Activated naive CD8-positive, alpha-beta T cell treated with anti-CD3 and anti-CD28 coated beads for 36 hours (primary cell): ENCODE results near the gene DYSF. TPM values are rescaled to one million over a fixed set of nuclear protein-coding genes. Genes with fewer than 3 reads are reported as not detected.

ENCODE experiments used
- DNase-seq: peaks from one replicate; pipeline ENCODE4 v3.0.0; 2021
- H3K27ac Mint-ChIP-seq: one replicate; pipeline ENCODE4 v1.8.0; 2022; ENCODE audit warnings: mild to moderate bottlenecking, moderate library complexity, mixed read lengths
- H3K27me3 Mint-ChIP-seq: one replicate; pipeline ENCODE4 v1.8.0; 2022; ENCODE audit warnings: mild to moderate bottlenecking, mixed read lengths
- H3K36me3 Mint-ChIP-seq: one replicate; pipeline ENCODE4 v1.8.0; 2021; ENCODE audit warnings: mild to moderate bottlenecking, mixed read lengths
- H3K4me1 Mint-ChIP-seq: one replicate; pipeline ENCODE4 v1.8.0; 2021; ENCODE audit warnings: mixed read lengths
- H3K4me3 Mint-ChIP-seq: one replicate; pipeline ENCODE4 v1.8.0; 2022; ENCODE audit warnings: mild to moderate bottlenecking, moderate library complexity, mixed read lengths
- H3K9me3 Mint-ChIP-seq: one replicate; pipeline ENCODE4 v1.8.0; 2022; ENCODE audit warnings: mixed read lengths
- total RNA-seq, 2 experiments: library from RNA; stranded (reverse); gene quantifications; one replicate each; pipeline ENCODE4 v1.2.3, GENCODE V29; 2021

Gene DYSF
- total RNA-seq, 2 experiments from 2014 or later, result 4.3 to 5.5 TPM

DNA sequence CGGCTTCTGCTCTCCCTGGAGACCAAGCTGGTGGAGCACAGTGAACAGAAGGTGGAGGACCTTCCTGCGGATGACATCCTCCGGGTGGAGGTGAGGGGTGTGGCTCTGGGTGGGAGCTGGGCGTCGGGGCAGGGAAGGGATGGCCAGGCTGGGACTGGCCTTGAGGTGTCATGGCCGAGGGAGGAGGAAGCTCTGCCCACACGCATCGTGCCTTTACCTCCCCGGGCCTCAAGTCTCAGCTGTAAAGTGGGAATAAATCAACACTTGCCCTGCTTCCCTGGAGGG, 98.2 kb downstream of the DYSF start:
- no peak overlapping the region for H3K27ac Mint-ChIP-seq
- peaks cover 1% of the 10 kb centered on the region for H3K4me1 Mint-ChIP-seq
- no peaks in the 10 kb centered on the region for H3K9me3 Mint-ChIP-seq
- no peaks in the 10 kb centered on the region for H3K36me3 Mint-ChIP-seq
- no peak overlapping the region for H3K4me3 Mint-ChIP-seq
- no peaks in the 10 kb centered on the region for H3K27me3 Mint-ChIP-seq
- DNase-seq, result no peak

DNA sequence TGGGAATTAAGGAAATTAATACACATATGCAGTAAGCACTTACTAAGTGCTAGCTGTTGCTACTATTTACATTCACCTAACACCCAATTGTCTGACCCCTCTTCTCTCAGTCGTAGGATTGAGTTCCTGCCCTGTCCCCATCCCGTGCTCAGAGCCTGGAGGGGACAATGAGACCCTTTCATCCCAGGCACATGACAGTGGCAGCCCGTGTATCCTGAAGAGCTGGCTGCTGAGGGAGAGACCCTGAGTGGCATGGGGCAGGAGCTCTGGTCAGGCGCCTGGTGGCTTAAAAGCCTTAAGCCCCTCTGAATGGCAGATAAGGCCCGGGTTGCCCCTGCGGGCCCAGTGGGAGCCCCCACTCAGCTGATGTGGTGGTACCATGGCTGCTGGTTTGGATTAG, 99.0 kb downstream of the DYSF start:
- DNase-seq, result no peak
- Mint-ChIP-seq H3K9me3 (no peaks in the 10 kb centered on the region), H3K27ac (no peak overlapping the region), H3K4me1 (peaks cover 1% of the 10 kb centered on the region), H3K27me3 (no peaks in the 10 kb centered on the region), H3K36me3 (no peaks in the 10 kb centered on the region), H3K4me3 (no peak overlapping the region)

DNA sequence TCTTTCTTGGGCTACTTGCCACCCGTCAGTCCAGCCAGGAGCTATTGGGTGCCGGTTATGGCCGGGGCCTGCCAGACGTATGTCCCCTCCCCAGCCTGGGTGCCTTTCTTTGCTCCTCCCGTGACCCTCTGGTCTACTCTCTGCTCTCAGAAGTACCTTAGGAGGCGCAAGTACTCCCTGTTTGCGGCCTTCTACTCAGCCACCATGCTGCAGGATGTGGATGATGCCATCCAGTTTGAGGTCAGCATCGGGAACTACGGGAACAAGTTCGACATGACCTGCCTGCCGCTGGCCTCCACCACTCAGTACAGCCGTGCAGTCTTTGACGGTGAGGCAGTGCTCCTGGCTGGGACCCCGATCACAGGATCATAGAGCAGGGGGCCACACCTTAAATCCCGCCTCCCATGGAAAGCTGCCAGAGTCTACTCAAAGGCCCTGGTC, 99.5 kb downstream of the DYSF start:
- Mint-ChIP-seq H3K4me1 (peaks cover 1% of the 10 kb centered on the region), H3K4me3 (no peak overlapping the region), H3K9me3 (no peaks in the 10 kb centered on the region), H3K27ac (no peak overlapping the region), H3K36me3 (no peaks in the 10 kb centered on the region), H3K27me3 (no peaks in the 10 kb centered on the region)
- DNase-seq, result no peak

DNA sequence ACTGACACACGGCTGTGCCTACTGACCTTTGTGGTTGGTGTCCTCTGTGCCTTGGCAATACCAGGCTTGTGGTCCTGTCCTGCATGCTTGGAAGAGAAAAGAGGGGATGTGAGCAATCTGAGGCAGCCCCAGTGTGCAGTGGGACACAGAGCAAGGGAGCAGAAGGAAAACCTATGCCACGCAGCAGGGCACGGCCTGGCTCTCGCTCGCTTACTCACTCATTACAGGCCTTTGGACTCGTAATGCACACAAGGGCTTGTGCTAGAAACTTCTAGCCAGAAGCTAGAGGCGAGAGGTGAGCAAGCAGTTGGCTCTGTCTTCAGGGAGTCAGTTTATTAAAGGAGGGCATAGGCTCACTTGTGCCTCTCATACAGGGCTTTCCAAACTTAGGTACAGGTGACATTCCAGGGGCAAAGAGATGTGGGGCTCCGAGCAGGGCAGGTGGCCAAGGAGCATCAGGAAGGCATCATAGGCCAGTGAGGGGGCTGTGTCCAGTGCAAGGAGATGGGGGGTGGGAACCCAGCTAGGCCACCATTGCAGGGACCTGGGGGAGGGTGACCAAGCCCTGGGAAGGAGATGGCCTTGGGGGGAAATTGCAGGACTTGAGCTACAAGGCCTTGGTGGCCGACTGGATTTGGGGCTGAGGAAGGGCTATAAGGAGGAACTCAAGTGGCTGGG, 100.8 kb downstream of the DYSF start:
- Mint-ChIP-seq H3K36me3 (no peaks in the 10 kb centered on the region), H3K27ac (no peak overlapping the region), H3K4me1 (no peaks in the 10 kb centered on the region), H3K27me3 (no peaks in the 10 kb centered on the region), H3K9me3 (no peaks in the 10 kb centered on the region), H3K4me3 (no peak overlapping the region)
- no peak for DNase-seq

DNA sequence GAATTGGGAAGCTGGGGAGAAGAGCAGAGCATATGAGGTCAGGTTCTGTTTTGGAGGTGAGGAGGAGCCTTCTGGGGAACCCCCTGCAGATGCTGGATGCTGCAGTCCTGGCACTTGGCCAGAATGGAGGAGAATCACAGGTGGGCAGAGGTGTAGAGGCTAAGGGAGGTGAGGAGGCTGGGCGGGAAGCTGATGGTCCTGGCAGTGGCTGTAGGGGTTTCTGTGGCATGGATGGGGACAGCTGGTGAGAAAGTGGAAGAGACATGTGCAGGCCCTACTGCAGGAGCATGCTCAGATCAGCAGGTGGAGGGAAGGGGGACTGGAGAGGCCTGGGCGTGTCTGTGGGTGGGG, 101.3 kb downstream of the DYSF start:
- H3K4me1 Mint-ChIP-seq, result no peaks in the 10 kb centered on the region
- no peaks in the 10 kb centered on the region for H3K9me3 Mint-ChIP-seq
- H3K36me3 Mint-ChIP-seq, result no peaks in the 10 kb centered on the region
- H3K27me3 Mint-ChIP-seq, result no peaks in the 10 kb centered on the region
- H3K4me3 Mint-ChIP-seq, result no peak overlapping the region
- DNase-seq, result no peak
- H3K27ac Mint-ChIP-seq, result no peak overlapping the region

DNA sequence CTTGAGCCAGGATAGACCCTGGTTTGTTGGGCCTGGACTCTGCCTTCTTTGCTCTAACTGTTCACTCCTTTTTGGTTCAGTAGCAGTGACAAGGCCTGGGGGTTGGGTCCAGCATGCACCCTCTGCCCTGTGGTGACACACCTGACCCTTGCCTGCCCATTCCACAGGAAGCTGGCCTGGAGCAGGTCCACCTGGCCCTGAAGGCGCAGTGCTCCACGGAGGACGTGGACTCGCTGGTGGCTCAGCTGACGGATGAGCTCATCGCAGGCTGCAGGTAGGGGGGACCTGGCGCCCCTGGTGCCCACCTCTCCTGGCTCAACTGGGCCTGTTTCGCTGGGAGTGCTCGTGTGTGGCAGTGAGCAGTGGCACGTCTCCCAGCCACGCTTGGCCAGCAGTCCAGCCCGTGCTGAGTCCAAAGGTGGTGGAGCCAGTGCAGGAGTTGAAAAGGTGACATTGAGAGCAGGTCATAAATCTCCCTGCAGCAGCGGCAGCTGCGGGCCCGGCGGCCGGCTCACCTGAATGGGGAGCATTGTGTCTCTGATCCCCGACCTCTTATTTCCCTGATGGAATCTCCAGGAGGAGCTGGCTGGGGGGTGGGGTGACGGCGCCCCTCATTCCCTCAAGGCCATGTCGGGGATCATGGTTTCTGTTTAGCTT, 102.6 kb downstream of the DYSF start:
- Mint-ChIP-seq H3K9me3 (no peaks in the 10 kb centered on the region), H3K4me1 (no peaks in the 10 kb centered on the region), H3K27me3 (no peaks in the 10 kb centered on the region), H3K4me3 (no peak overlapping the region), H3K36me3 (no peaks in the 10 kb centered on the region), H3K27ac (no peak overlapping the region)
- DNase-seq, result no peak

DNA sequence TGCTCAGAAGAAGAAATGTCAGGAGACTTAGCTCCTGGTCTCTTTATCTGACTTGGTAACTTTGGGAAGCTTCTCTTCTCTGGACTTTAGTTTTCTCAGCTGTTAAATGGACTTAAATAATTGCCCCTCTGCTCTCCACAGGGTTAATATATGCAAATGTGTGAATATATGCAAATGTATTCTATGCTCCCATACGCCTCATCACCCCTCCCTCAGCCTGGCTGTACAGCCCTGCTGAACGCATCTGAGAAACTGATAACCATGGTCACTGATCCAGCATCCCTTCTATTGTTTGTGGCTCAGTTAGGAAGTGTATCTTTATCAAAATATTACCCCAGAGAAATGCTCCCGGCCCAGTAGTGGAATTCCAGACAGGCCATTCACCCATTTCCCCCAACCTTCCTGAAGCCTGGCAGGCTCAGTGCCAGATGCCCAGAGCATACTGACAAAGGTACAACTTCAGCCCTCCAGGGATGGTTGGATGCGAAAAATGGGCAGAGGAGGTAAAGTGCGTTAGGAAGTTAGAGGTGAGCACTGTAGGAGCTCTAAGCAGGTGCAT, 103.4 kb downstream of the DYSF start:
- no peaks in the 10 kb centered on the region for H3K4me1 Mint-ChIP-seq
- no peak overlapping the region for H3K27ac Mint-ChIP-seq
- no peak overlapping the region for H3K4me3 Mint-ChIP-seq
- DNase-seq, result no peak
- H3K36me3 Mint-ChIP-seq, result no peaks in the 10 kb centered on the region
- H3K9me3 Mint-ChIP-seq, result no peaks in the 10 kb centered on the region
- no peaks in the 10 kb centered on the region for H3K27me3 Mint-ChIP-seq

DNA sequence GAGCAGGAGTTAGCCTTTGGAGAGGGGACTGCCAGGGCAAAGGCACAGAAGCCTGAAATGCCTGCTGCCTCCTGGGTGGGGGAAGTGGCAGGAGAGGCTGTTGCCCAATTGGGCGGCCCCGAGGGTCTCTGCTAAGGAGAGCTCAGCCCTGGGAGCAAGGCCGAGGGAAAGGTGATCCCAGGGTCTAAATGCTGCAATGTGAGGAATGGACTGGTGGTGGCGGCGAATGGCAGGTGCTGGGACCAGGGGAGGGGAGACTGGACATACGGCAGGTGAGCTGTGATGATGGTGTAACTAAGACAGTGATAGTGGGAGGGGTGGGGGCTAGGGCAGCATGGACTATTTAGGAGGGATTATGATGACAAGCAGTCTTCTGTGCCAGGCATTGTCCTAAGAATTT, 104.0 kb downstream of the DYSF start:
- no peaks in the 10 kb centered on the region for H3K9me3 Mint-ChIP-seq
- no peak overlapping the region for H3K27ac Mint-ChIP-seq
- no peaks in the 10 kb centered on the region for H3K36me3 Mint-ChIP-seq
- H3K4me3 Mint-ChIP-seq, result no peak overlapping the region
- H3K4me1 Mint-ChIP-seq, result no peaks in the 10 kb centered on the region
- H3K27me3 Mint-ChIP-seq, result no peaks in the 10 kb centered on the region
- DNase-seq, result no peak

DNA sequence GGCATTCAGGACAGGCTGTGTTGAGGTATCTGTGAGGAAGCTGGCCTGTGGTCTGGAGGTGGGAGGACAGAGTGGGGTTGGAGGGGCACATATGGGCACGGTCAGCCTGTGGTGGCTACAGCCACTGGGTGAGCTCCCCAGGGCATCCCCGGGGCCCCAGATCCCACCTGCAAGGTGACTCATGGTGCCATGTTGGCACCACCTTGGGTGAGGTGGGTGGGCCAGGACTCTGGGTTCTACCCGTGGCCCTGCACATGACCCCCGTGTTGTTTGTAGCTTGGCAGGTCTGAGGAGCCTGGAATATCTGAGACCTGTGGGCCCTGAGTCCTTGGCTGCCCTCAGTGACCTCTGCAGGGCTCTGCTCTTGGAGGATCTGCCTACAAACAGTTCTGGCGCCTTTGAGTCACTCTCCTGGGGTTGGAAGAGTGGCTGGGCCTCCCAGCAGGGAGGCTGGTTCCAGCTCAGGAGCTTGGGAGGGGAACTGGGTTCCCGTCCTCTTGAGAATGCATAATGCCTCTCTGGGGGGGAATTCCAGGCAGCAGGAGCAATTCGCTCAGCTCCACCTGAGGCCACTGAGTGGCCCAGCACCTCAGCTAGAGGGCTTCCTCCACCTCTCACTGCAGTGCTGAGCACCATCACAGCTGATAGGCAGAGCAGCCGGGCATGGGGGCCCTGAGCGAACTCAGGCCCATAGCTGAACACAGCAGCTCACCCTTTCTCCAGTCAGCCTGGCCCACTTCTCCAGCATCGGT, 105.1 kb downstream of the DYSF start:
- Mint-ChIP-seq H3K9me3 (no peaks in the 10 kb centered on the region), H3K4me3 (no peak overlapping the region), H3K4me1 (no peaks in the 10 kb centered on the region), H3K36me3 (no peaks in the 10 kb centered on the region), H3K27me3 (no peaks in the 10 kb centered on the region), H3K27ac (no peak overlapping the region)
- DNase-seq, result no peak

DNA sequence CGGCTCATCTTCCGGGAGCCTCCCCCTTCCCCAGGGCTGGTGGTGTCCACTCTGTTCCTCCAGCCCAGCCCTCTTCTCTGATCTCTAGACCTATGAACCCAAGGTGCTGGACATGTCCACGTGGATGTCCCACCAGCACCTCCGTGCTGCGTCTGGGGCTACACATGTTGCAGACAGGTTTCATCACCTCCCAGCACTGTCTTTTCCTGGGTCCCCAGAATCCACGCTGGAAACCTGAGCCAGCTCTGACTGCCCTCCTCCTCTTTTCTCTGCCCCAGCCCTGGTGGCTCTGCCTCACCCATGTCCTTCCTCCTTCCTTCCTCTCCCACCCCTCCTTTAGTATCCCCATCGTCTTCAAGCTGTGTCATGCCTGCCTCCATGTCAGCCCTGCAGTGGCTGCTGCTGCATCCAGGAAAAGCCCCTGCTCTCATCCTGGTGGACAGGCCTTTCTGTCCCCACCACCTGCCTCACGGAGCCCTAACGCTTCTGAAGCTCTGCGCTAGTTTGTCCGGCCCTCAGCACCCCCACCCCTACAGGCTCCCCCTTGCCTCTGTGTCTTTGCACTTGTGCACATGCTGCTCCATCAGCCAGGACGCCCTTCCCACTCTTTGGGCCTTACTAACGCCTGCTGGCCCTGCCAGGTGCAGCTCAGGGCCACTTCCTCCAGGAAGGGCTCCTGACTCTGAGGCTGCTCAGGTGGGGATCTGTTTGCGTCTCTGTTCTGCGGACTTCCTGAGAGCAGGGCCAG, 105.9 kb downstream of the DYSF start:
- Mint-ChIP-seq H3K4me1 (no peaks in the 10 kb centered on the region), H3K4me3 (no peak overlapping the region), H3K27ac (no peak overlapping the region), H3K9me3 (no peaks in the 10 kb centered on the region), H3K27me3 (no peaks in the 10 kb centered on the region), H3K36me3 (no peaks in the 10 kb centered on the region)
- DNase-seq, result no peak

DNA sequence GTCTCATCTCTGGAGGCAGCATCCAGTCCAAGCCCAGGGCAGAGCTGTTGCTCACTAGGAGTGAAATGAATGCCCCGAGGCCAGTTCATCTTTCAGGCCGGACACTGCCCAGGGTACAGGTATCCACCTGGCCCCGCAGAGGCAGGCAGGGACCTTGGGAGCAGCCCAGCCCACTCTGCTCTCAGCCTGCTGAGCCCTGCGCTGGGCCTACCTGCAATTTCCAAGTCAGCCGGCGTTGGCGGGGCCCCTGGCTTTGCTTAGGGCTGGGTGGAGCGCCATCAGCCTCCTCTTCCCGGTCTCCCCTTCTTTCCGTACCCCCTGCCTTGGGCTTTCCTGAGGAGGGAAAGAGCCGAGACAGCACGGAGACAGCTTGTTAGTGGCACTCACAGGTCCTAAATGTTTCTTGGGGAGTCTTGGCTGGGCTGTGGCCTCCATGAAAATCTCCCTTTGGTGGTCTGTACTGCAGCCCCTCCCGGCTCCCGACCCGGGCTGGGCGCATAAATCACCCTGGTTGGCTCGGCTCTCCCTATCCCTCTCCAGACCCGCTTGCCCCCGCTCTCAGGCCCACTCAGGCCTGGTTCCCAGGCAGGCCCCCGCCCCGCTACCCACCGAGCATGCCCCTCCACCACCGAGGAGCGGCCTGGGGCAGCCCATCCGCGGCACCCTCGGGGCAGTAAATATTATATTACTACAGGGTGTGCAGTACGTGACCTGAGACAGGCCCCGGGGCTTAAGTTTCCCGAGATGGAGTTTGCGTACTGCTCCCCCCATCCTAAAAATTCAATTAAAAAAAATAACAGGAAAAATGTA, 106.7 kb downstream of the DYSF start:
- DNase-seq, result no peak
- Mint-ChIP-seq H3K36me3 (no peaks in the 10 kb centered on the region), H3K9me3 (no peaks in the 10 kb centered on the region), H3K4me3 (no peak overlapping the region), H3K27me3 (no peaks in the 10 kb centered on the region), H3K27ac (no peak overlapping the region), H3K4me1 (no peaks in the 10 kb centered on the region)

DNA sequence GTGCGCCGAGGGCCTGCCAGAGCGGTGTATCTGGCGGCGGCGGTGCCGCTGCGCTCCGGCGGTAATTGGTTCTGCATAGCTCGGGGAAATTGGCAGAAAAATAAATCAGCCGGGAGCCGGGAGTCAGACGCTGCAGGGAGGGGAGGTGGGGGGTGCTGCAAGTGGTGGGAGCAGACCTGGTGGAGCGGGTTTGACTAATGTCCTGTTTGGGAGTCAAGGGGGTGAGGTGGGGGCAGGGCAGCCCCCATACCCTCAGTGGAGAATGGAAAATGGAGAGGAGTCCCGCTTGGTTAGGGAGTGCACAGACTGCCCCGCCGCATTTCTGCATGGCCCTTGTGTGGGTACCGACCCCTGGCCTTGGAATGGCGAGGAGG, 107.3 kb downstream of the DYSF start:
- no peaks in the 10 kb centered on the region for H3K27me3 Mint-ChIP-seq
- DNase-seq, result no peak
- no peak overlapping the region for H3K4me3 Mint-ChIP-seq
- H3K9me3 Mint-ChIP-seq, result no peaks in the 10 kb centered on the region
- no peak overlapping the region for H3K27ac Mint-ChIP-seq
- H3K4me1 Mint-ChIP-seq, result no peaks in the 10 kb centered on the region
- H3K36me3 Mint-ChIP-seq, result no peaks in the 10 kb centered on the region

DNA sequence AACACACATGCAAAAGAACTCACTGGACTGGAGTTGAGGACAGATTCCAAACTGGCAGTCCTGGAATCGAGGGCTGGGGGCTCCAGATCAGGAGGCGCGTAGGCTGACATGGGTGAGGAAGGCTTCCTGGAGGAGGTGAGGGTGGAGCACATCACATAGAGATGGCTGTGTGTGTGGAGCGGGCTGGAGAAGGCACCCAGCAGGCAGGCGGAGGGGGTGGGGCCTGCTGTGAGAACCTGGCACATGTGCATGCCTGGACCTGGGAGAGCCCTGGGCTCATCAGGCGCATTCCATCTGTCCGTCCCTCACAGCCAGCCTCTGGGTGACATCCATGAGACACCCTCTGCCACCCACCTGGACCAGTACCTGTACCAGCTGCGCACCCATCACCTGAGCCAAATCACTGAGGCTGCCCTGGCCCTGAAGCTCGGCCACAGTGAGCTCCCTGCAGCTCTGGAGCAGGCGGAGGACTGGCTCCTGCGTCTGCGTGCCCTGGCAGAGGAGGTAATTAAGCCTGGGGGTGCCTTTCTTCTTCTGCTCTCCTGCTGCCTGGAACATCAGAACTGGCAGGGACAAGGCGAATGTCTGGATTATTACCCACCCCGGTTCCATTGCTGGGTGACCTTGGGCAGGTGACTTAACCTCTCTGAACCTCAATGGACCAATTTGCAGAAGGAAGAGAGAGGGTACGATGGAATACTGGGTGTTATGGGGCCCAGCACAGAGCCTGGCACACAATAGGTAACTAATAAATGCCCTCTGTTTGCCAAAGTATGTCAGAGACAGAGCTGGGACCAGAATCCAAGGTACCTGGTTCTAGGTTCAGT, 108.3 kb downstream of the DYSF start:
- Mint-ChIP-seq H3K4me3 (no peak overlapping the region), H3K36me3 (no peaks in the 10 kb centered on the region), H3K27me3 (no peaks in the 10 kb centered on the region), H3K27ac (no peak overlapping the region), H3K4me1 (no peaks in the 10 kb centered on the region), H3K9me3 (no peaks in the 10 kb centered on the region)
- DNase-seq, result no peak

DNA sequence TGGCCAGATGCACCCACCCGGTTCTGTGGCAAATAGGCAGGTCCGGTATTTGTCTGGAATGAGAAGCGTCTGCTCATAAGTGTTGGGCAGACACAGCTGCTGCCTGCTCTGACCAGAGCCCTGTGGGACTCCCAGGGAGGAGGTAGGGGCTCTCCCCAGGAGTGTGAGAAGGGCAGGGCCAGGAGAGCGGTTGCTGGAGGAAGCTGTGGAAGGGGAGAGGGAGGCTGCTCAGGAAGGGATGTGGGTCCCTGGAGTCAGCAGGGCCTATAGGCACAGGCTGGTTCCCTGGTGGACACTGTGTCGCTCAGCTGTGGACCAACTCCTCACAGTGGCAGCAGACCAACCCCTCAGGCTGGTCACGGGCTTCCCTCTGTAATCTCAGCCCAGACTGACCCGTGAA, 109.2 kb downstream of the DYSF start:
- Mint-ChIP-seq H3K27ac (no peak overlapping the region), H3K36me3 (no peaks in the 10 kb centered on the region), H3K4me1 (no peaks in the 10 kb centered on the region), H3K9me3 (no peaks in the 10 kb centered on the region), H3K4me3 (no peak overlapping the region), H3K27me3 (no peaks in the 10 kb centered on the region)
- DNase-seq, result no peak
